ELR (cell line): ENCODE results near the gene ADAM29.
"Not testable (repeated sequence)": the region's sequence is repeated elsewhere in the genome, so short reads cannot be mapped to it uniquely, and the experiment has no call there.

ENCODE experiments used
- DNase-seq: peaks from one replicate; pipeline ENCODE4 v3.0.0-alpha.2; 2015; ENCODE audit warnings: low read depth

ADAM29 gene

DNA sequence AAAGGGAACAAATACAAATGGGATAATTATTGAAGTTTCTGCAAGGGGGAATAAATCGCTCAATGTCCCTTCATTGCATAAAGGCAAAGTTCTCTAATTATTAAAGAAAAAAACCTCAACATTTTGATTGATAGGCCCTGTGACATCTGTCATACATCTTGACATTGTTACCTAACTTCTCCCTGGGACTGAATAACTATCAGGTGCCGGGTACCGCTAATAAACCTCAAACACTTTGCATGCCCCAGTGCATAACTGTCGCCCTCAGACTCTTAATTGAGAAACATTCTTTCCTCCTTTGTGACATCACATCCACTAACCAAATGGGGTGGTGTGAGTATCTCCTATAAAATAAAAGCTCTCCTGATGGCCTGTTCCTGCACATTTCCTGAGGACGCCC lies at the start of gene ADAM29:
ADAM29 (plus strand) TSS at position 301 of the 400 bp plus-strand sequence. CDS start 57,168 bp downstream, outside the sequence.
- DNase-seq, result no peak

DNA sequence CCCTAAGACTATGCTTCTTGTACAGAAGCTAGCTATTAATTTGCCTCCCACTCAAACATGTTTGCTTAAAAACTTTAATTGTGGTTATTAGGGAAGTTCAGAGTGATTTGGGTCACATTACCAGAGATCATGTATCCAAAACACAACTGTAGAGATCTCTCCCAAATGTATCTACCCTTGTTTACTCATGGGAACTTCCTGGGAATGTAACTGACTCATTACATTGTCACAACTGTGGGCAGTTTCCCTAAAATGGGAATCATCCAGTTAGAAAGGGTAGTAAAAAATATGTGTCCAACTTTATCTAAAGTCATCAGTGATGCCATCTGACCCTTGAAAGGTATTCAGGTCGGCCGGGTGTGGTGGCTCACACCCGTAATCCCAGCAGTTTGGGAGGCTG lies 48.8 kb upstream of the ADAM29 start:
- DNase-seq, result peak; percentile 15

DNA sequence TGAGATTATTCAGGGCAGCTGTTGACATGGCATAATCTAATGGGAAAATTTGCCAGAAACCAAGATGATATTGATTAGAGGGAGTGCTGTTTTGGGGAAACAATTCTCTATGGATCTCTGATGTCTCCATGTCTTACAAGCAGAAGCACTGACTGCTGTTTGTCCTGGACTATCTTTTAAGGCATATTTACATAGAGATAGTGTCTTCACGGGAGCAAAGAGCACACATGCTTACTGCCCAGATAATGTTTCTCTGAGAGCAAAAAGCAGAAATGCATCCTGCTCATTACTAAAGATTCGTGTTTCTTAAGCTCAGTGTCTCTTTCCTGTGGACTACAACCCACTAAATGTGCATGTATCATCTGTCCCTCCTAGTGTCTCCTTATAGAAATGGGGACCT lies 47.8 kb upstream of the ADAM29 start:
- no peak for DNase-seq

DNA sequence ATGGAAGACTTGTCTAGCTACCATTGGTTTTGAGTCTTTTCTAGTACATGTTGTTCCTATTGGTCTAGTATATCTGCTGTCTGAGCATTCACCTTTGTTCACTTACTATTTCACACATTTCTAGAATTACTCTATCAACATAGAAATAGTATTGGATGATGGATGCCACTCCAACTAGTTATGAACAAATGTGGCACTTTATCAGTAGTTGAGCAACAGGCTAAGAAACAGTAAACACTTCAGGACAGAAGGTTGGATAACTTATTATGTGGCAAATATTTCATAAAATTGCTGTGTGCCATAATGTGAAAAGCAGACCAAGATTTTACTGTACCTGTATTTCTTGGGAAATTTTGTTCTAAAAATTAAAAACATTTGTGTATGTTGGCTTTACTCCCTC lies 46.8 kb upstream of the ADAM29 start:
- no peak for DNase-seq

DNA sequence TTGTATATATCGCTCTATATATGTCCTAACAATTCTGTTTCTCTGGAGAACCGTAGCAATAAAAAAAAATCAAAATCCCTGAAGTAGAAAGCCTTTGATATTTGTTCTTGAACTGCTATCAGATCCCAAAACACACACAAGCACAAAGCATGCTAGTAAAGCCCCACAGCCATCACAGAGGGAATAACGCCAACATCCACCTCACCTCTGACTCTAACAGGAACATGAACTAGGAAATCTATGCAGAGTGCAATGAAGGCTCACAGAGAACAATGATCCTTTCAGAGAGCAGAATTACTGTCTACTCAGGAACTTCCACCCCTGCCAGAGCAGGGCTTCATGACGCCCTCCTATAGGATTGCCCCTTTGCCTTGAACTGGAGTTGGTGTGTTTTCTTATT lies 45.0 kb upstream of the ADAM29 start:
- DNase-seq, result not testable (repeated sequence)

DNA sequence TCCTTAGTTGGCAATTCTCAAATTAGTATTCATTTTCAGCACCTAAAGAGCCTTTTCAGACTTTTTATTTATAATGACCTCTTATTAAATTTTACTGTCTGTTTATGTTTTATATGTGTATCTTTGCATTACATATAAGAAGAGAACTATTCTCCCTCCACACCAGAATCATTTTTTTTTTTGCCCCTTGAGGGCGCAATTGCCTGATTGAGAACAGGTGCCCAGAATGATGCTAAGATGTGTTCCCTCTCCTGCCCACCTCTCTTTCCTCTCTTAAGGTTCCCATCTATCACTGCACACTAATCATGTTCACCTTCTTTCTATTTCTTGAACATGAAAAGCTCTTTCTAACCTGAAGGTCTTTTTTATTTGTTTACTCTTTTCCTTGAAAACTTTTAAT lies 44.2 kb upstream of the ADAM29 start:
- DNase-seq, result peak; percentile 30

DNA sequence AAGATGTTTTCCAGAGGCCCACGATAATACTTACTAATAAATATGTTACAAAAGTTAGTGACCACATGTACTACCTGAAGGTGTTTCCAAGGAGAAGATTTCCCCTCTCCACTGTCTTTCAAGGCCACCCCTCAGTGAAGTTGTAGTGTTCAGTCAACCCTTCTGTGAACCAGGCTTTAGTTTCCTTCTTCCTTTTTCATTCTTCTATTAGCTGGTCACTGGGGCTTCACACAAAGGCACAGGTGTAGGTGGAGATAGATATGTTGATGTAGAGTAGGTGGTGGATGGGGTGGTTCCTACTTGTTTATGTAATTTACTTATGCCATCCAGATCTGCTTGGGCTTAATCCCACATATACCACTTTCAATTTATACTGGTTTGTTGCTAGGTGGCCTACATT lies 43.3 kb upstream of the ADAM29 start:
- no peak for DNase-seq

DNA sequence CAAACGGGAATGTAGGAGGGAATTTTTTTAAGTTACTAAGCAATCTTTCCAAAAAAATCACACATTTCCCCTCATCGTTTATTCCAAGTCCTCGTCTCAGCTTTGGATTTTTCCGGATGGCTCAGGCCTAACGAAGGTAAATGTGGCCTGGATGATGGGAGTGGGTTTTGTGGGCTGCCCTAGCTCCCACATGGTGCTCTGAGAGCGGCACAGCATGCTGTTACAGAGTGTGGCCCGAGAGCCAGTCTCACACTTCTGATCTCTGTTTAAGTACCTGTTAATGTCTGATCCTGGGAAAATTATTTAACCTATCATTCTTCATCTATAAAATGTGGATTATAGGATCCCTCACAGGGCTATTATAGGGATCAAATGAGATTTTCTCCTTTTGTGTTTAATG lies 38.2 kb upstream of the ADAM29 start:
- DNase-seq, result no peak

DNA sequence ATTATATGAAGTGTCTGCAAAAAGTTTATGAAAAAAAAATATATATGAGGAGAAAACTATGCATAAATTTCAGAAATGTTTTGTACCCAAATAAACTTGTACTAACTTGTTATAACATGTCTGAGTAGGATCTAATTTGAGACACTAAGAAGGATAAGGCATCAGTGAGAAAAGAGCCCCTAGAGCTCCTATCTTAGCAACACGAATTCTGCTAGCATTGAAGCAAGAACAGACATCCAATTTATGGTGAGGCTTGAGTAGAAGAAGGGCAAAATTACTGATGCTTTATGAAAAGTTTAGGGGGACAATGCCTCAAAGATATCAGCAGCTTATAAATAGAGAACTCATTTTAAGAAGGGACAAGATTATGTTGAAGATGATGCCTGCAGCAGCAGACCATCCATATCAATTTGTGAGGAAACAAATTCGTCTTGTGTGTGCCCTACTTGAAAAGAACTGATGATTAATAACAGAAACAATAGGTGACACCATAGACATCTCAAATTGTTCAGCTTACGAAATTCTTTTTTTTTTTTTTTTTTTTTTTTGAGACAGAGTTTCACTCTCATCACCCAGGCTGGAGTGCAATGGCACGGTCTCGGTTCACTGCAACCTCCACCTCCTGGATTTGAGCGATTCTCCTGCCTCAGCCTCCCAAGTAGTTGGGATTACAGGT lies 35.7 kb upstream of the ADAM29 start:
- DNase-seq, result no peak

DNA sequence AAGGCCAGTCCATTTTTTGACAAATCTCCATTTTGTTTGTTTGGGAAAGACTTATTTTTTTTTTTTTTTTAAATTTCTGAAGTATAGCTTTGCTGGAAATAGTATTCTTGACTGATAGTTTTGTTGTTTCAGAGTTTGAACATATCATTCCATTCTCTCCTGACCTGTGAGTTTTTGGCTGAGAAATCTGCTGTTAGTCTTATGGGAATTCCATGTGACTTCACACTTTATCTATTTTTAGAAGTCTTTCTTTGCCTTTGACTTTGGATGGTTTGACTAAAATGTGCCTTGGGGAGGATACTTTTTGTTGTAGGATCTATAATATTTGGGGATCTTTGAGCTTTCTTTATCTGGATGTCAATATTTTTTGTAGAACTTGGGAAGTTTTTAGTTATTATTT lies 10.7 kb upstream of the ADAM29 start:
- no peak for DNase-seq

DNA sequence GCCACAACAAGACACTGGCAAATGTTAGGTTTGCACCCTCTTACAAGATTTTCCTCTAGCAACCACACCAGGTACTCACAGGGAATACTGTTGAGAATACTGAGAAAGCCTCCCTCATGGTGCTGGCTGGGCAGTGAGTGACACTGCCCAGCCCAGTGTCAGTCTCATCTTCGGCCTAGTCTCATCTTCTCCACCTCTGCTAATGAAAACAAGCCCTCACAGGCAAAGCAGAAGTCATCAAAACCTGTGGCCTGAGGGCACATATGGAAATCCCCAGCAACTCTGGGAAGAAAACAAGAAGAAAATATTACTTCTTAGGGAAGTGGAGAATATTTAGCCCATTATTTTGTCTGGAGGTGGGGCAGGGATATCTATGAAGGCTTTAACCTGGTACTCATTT lies 7.9 kb upstream of the ADAM29 start:
- DNase-seq, result no peak

DNA sequence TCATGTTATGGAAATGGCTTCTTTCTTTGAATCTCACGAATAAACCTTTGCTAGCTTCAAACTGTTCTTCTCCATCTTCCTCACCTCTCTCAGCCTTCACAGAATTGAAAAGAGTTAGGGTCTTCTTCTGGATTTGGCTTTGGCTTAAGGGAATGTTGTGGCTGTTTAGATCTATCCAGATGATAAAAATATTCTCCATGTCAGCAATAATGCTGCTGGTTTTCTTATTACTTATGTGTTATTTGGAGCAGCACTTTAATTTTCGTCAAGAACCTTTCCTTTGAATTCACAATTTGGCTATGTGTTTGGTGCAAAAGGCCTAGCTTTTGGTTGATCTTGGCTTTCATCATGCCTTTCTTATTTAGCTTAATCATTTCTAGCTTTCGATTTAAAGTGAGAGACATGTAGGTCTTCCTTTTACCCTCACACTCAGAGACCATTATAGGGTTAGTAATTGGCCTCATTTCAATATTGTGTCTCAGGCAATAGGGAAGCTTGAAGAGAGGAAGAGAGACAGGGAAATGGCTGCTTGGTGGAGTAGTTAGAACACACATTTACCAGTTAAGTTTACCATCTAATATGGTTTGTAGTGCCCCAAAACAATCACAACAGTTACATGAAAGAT lies 5.1 kb upstream of the ADAM29 start:
- DNase-seq, result no peak

DNA sequence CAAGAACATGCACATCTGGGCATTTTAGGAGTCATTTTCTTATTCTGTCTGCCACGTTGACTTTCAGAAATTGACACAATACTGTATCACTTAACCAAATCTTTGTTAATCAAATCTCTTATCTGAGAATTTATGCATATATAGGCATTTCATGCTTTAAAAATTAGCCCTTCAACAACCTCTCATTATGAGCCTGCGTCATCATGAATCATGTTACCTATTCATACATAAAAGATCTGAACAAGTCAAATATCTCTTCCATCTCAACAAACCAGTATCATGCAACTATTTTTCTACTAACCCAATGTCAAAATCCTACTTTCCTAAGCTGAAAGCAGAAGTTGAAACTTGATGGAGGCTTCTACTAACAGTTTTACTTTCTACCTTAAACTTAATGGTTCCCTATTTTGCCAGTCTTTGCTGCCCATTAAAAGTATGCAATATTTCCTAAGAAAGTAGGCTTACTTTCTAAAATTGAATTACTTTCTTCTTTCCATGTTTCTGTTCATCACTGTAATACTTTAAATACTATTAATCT lies 1.8 kb downstream of the ADAM29 start:
- DNase-seq, result peak; percentile 15

DNA sequence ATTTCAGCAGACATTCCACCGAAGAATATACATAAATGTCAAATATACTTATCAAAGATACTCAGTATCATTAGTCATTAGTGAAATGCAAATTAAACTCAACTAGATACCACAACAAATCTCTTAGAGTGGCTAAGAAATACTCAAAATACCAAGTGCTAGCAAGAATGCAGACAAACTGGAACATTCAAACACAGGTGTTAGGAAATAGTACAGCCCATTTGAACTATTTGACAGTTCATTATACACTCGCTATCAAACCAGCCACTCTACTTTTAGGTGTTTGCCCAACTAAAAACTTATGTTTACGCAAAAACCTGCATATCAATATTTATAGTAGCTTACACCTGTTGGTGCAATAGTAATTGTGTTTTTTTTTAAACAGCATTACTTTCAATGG lies 8.8 kb downstream of the ADAM29 start:
- DNase-seq, result no peak

DNA sequence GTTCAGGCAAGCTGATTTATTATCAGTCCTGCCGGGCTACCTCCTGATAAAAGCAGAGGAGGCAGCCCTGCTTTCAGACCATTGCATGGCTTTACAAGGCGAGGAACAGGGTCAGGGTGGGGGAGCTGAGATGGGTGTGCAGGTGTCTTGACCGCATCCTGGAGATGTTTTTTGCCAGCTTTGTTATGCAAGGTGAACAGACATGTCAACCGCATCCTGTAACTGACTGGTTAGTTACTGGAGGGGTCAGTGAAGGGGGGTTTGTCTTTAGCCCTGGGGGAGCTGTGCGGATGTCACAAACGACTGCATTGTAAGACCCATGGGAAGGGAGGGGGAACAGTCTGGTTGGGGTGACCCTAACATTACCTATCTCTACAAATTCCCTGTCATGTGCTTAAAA lies 10.0 kb downstream of the ADAM29 start:
- no peak for DNase-seq

DNA sequence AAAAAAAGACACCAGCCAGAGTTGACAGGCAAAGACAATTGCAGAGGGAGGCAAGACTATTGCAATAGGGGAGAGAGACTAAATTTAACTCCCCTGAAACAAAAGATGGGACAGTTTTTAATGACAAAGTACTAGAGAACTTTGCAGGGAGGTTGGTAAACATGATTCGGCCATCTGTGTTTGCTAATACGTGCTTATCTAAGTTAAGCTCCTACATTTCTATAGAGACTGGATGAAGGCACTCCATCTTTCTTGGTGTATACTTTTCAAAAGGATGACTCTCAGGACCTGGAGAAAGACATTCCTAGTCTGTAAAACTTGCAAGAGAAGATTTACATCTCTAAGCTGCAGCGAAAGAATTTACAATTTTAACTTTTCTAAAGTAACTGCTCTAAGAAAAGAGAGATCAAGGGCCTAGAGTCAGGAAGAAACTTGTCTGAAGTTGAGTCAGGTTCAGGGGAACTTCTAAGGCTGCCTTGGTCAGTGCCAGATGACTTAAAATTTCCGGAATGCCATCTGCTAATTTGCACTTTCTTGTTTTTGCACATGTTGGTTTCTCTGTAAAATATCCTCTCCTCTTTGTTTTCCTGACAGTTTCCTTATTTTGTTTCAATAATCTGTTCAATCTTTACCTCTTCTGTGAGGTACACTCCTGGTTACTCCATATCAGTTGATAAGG lies 10.6 kb downstream of the ADAM29 start:
- DNase-seq, result no peak

DNA sequence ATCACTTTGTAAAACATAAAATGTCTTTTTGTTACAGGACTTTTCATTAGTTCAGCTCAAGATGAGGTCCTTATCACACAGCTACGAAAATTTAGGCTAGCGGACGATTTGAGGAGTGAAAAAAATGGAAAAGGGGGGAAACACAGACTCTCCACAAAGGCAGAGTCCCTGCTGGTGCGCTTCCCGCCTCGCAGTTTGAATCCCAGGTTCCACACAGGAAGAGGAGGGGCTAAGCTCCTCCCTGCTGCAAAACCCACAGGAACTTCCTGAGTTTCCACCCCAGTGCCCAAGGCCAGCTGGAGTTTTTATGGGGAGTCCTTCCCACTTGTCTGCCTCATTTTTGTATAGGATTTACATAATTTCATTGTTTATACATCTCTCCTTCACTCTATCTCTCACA lies 11.2 kb downstream of the ADAM29 start:
- DNase-seq, result no peak

DNA sequence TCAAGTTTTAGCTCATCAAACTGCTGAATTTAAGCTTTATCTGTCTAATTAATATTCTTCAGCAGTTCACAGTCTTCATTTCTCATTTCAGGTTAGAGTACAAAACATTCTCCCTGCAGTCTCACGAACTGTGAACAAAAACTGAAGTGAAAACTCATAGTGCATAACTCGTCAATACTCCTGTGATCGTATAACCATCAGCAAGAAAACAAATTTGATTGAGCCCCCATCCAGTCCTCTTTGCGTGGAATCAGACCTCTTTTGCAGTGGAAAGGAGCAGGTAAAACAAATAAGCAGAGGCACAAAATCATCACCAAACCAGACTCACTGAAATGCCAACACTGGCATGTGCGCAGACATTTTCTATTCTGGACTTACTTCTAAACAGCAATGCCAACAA lies 12.7 kb downstream of the ADAM29 start:
- no peak for DNase-seq

DNA sequence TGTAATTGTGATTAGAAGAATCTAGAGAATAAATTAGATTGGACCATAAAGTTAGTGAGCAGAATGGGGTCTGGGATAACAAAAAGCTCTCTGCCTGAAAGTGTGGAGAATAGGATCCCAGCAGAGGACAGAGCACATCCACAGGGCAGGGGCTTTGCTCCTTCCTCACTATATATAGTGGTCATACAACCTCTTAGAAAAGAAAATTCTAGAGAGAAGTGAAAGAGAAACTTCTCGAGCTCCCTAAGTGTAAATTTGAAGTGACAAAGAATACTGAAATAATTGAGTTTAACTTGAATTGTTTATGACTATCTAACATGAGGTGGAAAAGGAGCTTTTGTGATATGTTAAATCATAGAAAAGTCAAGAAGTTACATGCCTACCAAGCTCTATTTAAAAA lies 14.9 kb downstream of the ADAM29 start:
- DNase-seq, result no peak

DNA sequence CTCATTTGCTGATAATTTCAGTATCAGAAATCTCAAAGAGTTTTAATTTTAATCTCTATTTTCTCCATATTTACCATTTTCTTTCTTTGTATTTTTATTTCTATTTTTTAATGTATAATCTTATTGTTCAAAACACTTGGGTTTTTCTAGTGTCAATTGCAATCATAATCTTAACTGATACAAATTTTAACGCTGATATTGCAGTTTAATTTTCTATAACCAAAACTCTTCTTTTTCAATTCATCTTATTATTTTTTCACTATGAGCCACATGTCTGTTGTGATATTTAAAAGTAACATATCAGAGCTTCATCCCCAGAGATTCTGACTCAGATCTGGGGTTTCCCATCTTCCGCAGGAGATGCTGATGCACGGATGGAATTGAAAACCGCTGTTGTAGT lies 16.2 kb downstream of the ADAM29 start:
- DNase-seq, result peak; percentile 6

DNA sequence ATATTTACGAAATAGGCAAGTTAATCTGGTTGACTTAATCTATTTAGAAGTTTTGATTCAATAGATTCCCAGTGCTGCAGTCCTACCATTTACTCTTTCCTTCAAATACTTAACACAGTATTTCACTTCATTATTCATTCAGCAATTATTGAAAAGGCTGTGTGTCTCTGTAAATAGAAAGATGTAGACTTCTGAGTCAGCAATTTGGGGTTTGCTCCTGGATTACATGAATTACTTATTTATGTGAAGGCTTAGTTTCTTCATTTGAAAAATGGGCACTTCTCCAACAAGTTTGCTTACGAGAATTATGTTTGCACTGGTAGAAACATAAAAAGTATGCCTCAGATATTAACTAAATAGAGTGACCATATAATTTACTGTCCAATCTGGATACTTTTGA lies 17.4 kb downstream of the ADAM29 start:
- no peak for DNase-seq

DNA sequence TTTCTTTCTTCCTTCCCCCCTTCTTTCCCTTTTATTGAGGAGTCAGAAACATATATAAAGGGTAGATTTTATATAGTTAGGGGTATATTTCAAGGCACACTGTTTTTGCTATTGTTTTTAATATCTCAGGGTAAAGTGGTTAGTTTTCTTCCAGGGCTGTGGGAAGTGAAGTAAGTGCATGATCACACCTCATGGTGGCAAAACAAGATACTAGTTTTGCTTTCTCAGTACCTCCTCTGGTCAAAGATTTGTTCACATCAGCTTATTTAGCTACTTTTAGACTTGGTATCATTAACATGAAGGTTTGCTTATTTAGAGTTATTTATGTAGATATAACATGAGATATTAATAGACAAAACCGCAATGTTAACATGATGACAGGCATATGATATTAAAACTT lies 21.8 kb downstream of the ADAM29 start:
- no peak for DNase-seq

DNA sequence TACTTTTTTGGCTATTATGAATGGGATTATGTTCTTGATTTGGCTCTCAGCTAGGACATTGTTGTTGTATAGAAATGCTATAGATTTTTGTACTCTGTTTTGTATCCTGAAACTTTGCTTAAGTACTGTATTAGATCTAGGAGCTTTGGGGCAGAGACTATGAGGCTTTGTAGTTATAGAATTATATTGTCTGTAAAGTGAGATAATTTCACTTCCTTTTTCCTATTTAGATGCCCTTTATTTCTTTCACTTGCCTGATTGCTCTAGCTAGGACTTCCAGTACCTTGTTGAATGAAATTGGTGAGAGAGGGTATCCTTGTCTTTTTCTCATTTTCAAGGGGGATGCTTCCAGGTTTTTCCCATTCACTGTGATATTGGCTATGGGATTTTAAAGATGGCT lies 28.1 kb downstream of the ADAM29 start:
- DNase-seq, result no peak
